ENCODE measurements around the gene HCAR2. TPM values are rescaled to one million over a fixed set of nuclear protein-coding genes. Genes with fewer than 3 reads are reported as not detected.
"Not testable (repeated sequence)": the region's sequence is repeated elsewhere in the genome, so short reads cannot be mapped to it uniquely, and the experiment has no call there.

The HCAR2 gene
- total RNA-seq, 4 donors from 2014 or later: not detected

GRCh38 chr12:122724641-122725243 lies 21.6 kb upstream of the HCAR2 start:
- Histone ChIP-seq H3K27me3 (no peaks in the 10 kb centered on the region), H3K36me3 (no peaks in the 10 kb centered on the region), H3K4me1 (peaks cover 5 to 46% of the 10 kb centered on the region in 2 donors), H3K27ac (peak overlapping the region in 2 of 3 donors; percentile 60 to 79), H3K4me3 (replicated peaks in 1 of 3) (no peak overlapping the region), H3K9me3 (no peaks in the 10 kb centered on the region)
- intact Hi-C loops (cut with DNase I): no loop called here
- TF ChIP-seq POLR2A (IDR thresholded peaks at IDR 0.05) (no peak), CTCF (IDR thresholded peaks at IDR 0.05) (no peak)
- DNase-seq: peak in 1 of 2 donors; percentile 20
- WGBS, 2 donors: 75 to 77% methylated on average over 12 of the region's 12 CpGs

GRCh38 chr12:122722387-122722786 lies 19.2 kb upstream of the HCAR2 start:
- 68 to 75% methylated on average over 1 of the region's 1 CpG for WGBS, 2 donors
- Histone ChIP-seq H3K27ac (no peak overlapping the region), H3K36me3 (no peaks in the 10 kb centered on the region), H3K4me1 (peaks cover 5 to 27% of the 10 kb centered on the region in 2 donors), H3K27me3 (no peaks in the 10 kb centered on the region), H3K9me3 (no peaks in the 10 kb centered on the region), H3K4me3 (replicated peaks in 1 of 3) (no peak overlapping the region)
- TF ChIP-seq CTCF (IDR thresholded peaks at IDR 0.05) (no peak), POLR2A (IDR thresholded peaks at IDR 0.05) (no peak)
- DNase-seq: no peak
- intact Hi-C loops (cut with DNase I): no loop called here

- Histone ChIP-seq H3K4me3 (replicated peaks in 1 of 3) (no peak overlapping the region), H3K9me3 (no peaks in the 10 kb centered on the region), H3K27me3 (no peaks in the 10 kb centered on the region), H3K27ac (no peak overlapping the region), H3K4me1 (peaks cover 5 to 17% of the 10 kb centered on the region in 2 donors), H3K36me3 (no peaks in the 10 kb centered on the region)
- DNase-seq: no peak
- 80 to 83% methylated on average over 11 of the region's 11 CpGs for WGBS, 2 donors
- no peak for TF ChIP-seq CTCF (IDR thresholded peaks at IDR 0.05)
- TF ChIP-seq POLR2A (IDR thresholded peaks at IDR 0.05): no peak
- intact Hi-C loops (cut with DNase I): no loop called here
These were observed 17.9 kb upstream of the HCAR2 start for GRCh38 chr12:122721057-122721545.

GRCh38 chr12:122716658-122717057 lies 13.5 kb upstream of the HCAR2 start, which contains the start of gene HCAR3:
Gene HCAR3 (minus strand): TSS chr12:122716811. CDS start chr12:122716737, 74 bp downstream.
- intact Hi-C loops (cut with DNase I); H3K27me3 ChIP-seq; H3K36me3 ChIP-seq; H3K4me3 ChIP-seq (replicated peaks in 1 of 3); H3K4me1 ChIP-seq; DNase-seq; H3K9me3 ChIP-seq; H3K27ac ChIP-seq: not testable (repeated sequence)
- 85 to 93% methylated on average over 8 to 10 of the region's 10 CpGs for WGBS, 2 donors

GRCh38 chr12:122715211-122715610 lies 12.1 kb upstream of the HCAR2 start:
- WGBS, 2 donors: 69 to 88% methylated on average over 6 of the region's 6 CpGs
- H3K36me3 ChIP-seq; H3K4me1 ChIP-seq; H3K27me3 ChIP-seq; H3K9me3 ChIP-seq; DNase-seq; H3K4me3 ChIP-seq (replicated peaks in 1 of 3); intact Hi-C loops (cut with DNase I); H3K27ac ChIP-seq: not testable (repeated sequence)

GRCh38 chr12:122713491-122714188 lies 10.5 kb upstream of the HCAR2 start:
- intact Hi-C loops (cut with DNase I); H3K4me3 ChIP-seq (replicated peaks in 1 of 3); H3K36me3 ChIP-seq; H3K9me3 ChIP-seq; H3K27ac ChIP-seq; H3K27me3 ChIP-seq; DNase-seq; H3K4me1 ChIP-seq: not testable (repeated sequence)
- WGBS, 2 donors: 79 to 80% methylated on average over 4 of the region's 10 CpGs

GRCh38 chr12:122711266-122711665 lies 8.1 kb upstream of the HCAR2 start:
- H3K36me3 ChIP-seq; H3K9me3 ChIP-seq; H3K27ac ChIP-seq; intact Hi-C loops (cut with DNase I); DNase-seq; H3K27me3 ChIP-seq; H3K4me3 ChIP-seq (replicated peaks in 1 of 3): not testable (repeated sequence)
- 85 to 92% methylated on average over 1 of the region's 1 CpG for WGBS, 2 donors
- H3K4me1 ChIP-seq: peaks cover 7 to 13% of the 10 kb centered on the region in 2 donors

GRCh38 chr12:122710341-122710740 lies 7.2 kb upstream of the HCAR2 start:
- H3K36me3 ChIP-seq; H3K27me3 ChIP-seq; H3K4me3 ChIP-seq (replicated peaks in 1 of 3); H3K9me3 ChIP-seq; H3K27ac ChIP-seq; intact Hi-C loops (cut with DNase I); DNase-seq: not testable (repeated sequence)
- peaks cover 7 to 13% of the 10 kb centered on the region in 2 donors for H3K4me1 ChIP-seq
- WGBS, 2 donors: 70 to 80% methylated on average over 2 of the region's 2 CpGs

- H3K9me3 ChIP-seq; intact Hi-C loops (cut with DNase I); H3K27ac ChIP-seq; DNase-seq; H3K36me3 ChIP-seq; H3K27me3 ChIP-seq; H3K4me3 ChIP-seq (replicated peaks in 1 of 3): not testable (repeated sequence)
- H3K4me1 ChIP-seq: peaks cover 7 to 13% of the 10 kb centered on the region in 2 donors
- no CpG with 5 or more reads among the region's 3 CpGs for WGBS, 2 donors
These were observed 6.1 kb upstream of the HCAR2 start for GRCh38 chr12:122709287-122709686.
